ENCODE results near the gene PITPNC1.

Gene PITPNC1

DNA sequence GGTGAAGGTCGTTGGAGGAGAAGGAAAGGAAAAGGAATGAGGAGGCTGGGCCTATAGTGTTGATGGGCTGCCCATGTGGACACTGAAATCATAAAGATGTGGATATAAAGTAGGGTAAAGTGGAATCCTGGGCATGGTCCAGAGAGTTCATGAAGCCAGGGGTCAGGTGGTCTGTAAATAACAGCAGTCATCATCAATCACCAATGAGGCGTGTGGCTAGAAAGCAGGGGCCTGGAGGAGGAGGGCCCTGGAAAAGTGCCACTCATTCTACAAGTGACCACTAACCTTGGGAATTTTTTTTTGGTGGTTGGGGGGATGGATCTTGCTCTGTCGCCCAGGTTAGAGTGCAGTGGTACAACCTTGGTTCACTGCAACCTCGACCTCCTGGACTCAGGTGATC lies 225.4 kb downstream of the PITPNC1 start:
- no peak overlapping the region for H3K4me3 ChIP-seq (ENCODE audit: low read depth, low read length)
- TF ChIP-seq CTCF (IDR thresholded peaks at IDR 0.05; ENCODE audit: insufficient read depth, low read depth, low read length, missing control alignments) = no peak
- no peak for DNase-seq (ENCODE audit: low read depth)

DNA sequence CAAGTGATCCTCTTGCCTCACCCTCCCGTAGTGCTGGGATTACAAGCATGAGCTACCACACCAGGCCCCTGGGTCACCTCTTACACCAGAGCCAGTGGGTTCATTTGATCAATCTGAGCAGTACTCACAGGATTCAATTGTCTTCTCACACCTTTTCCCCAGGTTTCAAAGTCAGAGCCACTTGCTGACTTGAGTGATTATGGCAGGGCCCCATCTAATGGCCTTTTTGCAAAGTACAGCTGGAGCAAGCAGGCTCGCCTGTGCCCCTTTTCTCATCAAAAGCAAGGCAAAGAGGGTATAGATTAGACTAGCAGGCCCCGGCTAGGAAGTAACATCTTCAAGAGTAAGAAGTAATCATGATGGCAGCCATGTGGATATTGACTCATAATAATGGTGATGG lies 225.9 kb downstream of the PITPNC1 start:
- H3K4me3 ChIP-seq (ENCODE audit: low read depth, low read length) = no peak overlapping the region
- peak; percentile 89 for DNase-seq (ENCODE audit: low read depth)
- TF ChIP-seq CTCF (IDR thresholded peaks at IDR 0.05; ENCODE audit: insufficient read depth, low read depth, low read length, missing control alignments) = peak; percentile 66

- H3K4me3 ChIP-seq (ENCODE audit: low read depth, low read length) = no peak overlapping the region
- TF ChIP-seq CTCF (IDR thresholded peaks at IDR 0.05; ENCODE audit: insufficient read depth, low read depth, low read length, missing control alignments) = no peak
- DNase-seq (ENCODE audit: low read depth) = no peak
These were observed 228.3 kb downstream of the PITPNC1 start for GRCh38 chr17:67605256-67605912.

DNA sequence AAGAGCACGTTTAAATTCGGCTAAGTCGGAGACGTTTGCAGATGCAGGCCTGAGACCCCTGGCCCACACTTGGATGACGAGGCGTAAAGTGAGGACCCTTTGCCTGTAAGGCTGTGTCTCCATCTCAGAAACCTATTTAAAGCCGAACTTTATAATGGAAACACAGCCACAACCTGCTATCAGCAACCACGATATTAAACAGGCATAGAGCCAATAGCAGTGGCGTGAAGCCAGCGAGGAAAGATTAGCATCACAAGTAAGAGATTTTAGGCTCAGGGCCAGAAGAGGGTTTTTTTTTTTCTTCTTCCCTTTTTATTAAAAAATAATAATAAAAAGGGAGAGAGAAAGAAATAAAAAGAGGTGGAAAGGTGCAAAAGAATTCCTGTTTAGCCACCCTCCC lies 229.4 kb downstream of the PITPNC1 start:
- H3K4me3 ChIP-seq (ENCODE audit: low read depth, low read length) = no peak overlapping the region
- TF ChIP-seq CTCF (IDR thresholded peaks at IDR 0.05; ENCODE audit: insufficient read depth, low read depth, low read length, missing control alignments) = no peak
- no peak for DNase-seq (ENCODE audit: low read depth)

GRCh38 chr17:67606896-67607604 lies 230.0 kb downstream of the PITPNC1 start:
- DNase-seq (ENCODE audit: low read depth) = no peak
- no peak for TF ChIP-seq CTCF (IDR thresholded peaks at IDR 0.05; ENCODE audit: insufficient read depth, low read depth, low read length, missing control alignments)
- H3K4me3 ChIP-seq (ENCODE audit: low read depth, low read length) = no peak overlapping the region

DNA sequence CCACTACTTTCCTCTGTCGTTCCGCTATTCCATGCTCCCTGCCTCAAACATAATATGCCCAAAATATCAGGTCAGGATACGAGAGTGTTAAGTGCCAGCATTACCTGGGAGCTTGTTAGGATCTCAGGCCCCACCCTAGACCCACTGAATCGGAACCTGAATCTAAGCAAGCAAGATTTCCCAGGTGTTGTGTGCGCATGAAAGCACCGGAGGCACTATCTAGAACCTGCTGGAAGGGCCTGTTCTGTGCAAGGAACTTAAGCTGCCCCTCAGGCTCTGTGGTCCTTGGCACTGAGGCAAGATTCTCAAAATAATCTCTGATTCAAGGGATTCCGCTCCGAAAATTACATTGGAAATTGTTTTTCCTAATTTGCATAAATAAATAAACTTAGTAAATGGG lies 233.0 kb downstream of the PITPNC1 start:
- no peak for DNase-seq (ENCODE audit: low read depth)
- no peak for TF ChIP-seq CTCF (IDR thresholded peaks at IDR 0.05; ENCODE audit: insufficient read depth, low read depth, low read length, missing control alignments)
- no peak overlapping the region for H3K4me3 ChIP-seq (ENCODE audit: low read depth, low read length)
